AG08395 (cell line): Measurements from ENCODE around the gene HNRNPM.

Source experiments
- DNase-seq: peaks from one replicate; pipeline ENCODE4 v3.0.0; 2012; ENCODE audit warnings: mixed read lengths, low spot score

HNRNPM gene

DNA sequence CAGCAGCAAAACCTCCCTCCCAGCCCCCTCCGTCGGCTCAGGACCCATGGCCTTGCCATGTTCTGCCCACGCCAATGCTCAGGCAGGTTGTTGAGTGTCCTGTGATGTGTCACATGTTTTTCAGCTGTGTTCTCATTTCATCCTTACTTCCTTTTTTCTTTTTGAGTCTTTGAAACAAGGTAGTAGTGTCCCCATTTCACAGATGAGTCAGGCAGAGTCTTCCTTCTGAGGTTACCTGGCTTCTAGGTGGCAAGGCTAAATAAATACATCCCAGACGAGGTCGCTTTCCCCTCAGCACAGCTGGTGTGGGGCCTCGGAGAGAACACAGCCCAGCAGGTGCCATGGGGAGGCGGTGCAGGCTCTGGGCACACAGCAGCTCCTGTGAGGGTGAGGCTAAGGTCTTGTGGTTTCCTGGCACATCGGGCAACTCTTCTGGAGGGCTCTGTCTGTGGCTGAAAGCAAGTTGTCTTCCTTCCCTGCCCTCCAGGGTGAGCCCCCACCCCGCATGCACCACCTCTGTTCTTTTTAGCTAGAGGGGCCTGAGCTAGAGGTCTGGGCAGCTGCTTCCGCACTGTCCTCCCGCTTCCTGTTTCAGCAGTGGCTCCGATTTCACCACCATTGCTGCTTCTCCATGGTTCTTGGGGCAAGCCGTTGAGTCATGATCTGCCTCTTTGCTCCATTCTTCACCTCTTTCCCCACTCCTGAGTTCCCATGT is 42.5 kb downstream of the HNRNPM start:
- no peak for DNase-seq

DNA sequence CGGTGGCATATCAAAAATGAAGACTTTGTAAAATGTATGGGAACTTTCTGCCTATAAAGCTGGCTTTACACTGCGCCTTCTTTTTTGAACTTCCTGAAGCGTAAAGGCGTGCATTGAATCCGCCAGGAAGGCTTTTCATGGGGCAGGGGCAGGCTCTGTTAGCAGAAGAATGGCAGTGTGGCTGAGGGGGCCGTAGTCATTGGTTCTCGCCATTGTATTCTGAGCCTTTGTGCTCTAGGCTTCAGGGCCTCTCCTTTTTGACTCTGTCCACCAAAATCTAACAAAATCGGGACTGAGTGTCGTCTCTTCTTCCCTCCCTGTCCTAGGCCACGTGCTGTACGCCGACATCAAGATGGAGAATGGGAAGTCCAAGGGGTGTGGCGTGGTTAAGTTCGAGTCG is 43.6 kb downstream of the HNRNPM start:
- DNase-seq, result no peak

DNA sequence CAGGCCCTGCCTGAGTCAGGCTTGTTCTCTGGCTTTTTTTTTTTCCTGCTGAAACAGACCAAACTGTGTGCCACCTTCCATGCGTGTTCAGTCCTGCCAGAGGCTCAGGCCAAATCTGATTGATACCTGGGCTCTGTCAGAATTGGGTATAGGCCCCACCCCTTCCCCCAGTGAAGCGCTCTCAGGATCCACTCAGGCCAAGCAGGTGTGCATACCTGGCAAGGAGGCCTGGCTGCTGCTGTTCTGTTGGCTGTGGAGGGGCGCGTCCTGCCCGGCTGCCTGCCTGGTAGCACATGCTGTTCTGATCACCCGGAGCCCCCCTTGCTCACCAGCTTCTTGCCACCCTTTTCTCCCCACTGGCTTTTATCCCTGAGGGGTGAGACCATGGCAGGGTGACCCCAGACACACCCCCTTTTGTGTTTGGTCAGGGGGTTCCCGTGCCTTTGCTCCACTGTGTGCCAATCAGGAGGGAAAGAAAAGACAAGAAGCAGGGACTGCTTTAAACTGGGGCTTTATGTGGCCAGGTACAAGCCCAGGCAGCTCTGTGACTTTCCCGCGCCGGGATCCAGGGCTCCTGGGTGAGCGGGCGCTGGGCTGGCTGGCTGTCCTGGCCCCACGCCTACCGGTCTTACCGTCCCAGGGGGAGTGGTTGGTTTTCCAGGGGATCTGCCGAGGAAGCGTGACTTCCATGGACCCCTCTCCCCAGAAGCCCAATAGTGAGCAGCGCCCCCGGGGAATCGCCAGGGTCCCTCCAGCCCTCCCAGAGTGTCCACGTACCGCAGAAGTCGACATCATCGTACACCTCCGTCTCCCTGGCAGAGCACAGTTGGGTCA is 45.0 kb downstream of the HNRNPM start:
- DNase-seq, result no peak

DNA sequence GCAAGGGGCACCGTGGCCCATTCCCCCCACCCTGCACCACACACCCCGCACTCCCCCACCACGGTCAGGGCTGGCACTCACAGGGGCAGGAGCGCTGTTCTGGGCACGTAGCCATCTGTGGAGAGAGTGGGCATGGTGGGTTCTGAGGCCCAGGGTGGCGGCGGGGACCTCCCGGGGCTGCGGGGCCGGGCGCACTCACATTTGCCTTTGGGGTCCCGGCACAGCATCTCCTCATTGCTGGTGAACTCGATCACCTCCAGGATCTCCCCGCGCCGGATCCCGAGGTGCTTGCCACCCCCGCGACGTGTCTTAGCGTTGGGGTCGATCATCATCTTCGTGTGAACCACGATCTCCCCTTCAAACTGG is 45.6 kb downstream of the HNRNPM start:
- no peak for DNase-seq

DNA sequence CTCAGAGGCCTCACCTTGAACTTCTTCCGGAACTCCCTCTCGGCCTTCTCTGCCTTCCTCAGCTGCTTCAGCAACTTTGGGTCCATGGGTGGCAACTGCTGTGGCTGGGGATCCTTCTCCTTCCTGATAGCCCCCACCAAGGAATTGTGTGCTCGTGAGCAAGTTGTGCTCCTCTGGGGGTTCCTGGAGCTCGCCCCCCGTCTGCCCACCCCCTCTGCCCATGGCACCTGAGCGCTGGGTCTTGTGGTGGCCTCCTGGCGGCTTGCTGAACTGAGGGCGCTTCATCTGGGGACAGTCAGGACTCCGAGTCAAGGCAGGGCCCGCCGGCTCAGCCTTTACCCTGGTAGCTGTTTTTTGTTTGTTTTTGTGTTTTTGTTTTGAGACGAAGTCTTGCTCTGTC is 46.1 kb downstream of the HNRNPM start:
- no peak for DNase-seq

GRCh38 chr19:8491574-8491973 is 46.8 kb downstream of the HNRNPM start:
- no peak for DNase-seq

- no peak for DNase-seq
These were observed 49.4 kb downstream of the HNRNPM start for GRCh38 chr19:8494158-8494557.

DNA sequence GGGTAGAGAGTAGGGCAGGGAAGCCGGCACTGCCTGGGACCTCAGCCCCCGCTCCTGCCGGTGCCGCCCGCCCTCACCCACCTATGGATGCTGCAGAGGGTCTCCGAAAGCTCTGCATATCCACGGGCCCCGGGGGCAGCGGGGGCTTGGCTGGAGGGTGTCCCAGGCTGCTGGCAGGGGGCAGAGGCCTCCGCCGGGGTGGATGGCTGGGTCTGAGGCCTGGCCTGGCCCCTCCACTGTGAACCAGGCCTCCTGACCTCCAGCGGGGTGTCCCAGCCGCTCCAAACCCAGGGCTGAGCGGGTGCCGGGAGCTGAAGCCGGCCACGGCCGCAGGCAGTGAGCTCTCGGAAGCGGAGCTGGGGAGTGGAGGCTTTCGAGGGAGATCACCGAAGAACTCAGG is 53.5 kb downstream of the HNRNPM start:
- DNase-seq, result no peak

GRCh38 chr19:8499048-8499833 is 54.5 kb downstream of the HNRNPM start:
- no peak for DNase-seq

GRCh38 chr19:8500158-8500557 is 55.4 kb downstream of the HNRNPM start:
- no peak for DNase-seq

GRCh38 chr19:8501516-8501915 is 56.7 kb downstream of the HNRNPM start:
- DNase-seq, result no peak

DNA sequence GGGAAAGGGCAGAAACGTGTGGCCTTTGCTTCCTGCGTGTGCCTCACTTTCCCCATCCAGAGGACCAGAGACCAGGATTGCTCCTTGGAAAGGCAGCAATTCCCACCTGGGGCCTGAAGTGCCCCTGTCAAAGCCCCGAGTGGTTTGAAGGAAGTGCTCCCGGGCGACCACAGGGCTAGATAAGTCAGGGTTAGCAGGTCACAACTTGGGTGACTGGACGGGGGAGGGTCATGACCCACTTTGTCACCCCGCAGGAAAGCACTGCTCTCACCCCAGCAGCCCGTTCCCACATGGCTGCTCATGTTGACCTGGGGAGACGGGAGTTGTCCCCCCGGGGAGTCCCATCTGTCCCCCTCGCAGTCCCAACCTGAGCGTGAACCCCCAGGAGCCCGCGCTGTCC is 57.2 kb downstream of the HNRNPM start:
- no peak for DNase-seq

GRCh38 chr19:8503510-8503909 is 58.7 kb downstream of the HNRNPM start:
- DNase-seq, result no peak

DNA sequence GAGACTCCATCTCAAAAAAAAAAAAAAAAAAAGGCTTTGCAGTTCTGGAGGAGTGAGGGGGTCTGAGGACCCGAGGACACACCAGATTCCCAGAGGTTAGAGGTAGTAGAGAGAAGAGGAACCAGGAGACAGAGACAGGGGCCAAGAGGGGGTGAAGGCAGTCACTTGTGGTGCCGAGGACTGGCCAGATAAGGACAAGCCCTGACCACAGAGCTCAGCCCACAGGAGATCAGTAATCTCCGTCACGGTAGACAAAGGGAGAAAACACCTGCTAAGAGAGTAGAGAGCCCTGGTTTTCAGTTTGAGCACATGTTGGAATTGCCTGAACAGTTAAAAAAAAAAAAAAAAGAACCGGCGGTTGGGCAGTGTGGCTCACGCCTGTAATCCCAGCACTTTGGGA is 59.4 kb downstream of the HNRNPM start:
- no peak for DNase-seq

DNA sequence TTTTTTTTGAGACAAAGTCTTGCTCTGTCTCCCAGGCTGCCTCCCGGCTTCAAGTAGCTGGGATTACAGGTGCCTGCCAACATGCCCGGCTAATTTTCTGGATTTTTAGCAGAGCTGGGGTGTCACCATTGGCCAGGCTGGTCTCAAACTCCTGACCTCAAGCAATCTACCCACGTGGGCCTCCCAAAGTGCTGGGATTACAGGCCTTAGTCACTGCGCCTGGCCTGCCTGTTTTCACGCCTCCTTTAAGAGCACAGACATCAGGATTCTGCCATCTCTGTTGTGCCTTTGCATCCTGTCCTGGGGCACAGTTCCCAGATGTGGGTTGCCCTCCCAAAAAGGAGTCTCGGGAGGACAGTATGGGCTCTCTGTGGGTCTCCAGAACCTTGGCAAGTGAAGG is 60.1 kb downstream of the HNRNPM start:
- no peak for DNase-seq

DNA sequence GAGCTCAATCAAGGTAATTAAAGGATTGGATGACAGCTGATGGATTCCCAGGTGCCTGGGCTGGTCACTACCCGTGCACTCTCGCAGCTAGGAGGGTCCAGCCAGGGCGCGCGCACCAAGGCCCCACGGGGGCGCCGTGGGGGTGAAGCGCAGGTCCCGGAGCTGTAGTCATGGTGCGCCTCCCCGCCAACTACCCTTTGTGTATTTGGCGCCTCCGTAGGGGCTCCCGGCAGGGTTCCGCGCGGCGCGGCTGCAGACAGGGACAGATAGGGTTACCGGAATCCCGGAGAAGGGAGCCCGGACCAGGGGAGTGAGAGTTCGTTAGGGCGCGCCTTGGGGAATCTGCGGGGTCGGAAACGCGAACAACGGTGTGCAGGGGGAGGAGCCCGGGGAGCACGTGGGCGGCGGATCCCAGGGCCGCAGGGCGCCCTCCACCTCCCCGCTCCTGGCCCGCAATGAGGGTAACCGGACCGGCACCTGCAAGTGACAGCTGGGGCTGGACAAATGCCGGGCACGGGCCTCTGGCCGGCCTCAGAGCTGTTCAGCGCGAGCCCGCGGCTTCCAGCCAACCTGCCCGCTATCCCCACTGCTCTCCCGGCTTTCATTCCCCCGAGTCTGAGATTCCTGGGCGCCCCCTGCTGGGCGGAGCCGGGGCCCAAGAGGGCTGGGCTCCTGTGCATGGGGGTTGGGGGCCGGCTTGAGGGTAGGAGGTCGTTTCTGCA is 61.1 kb downstream of the HNRNPM start:
- peak; percentile 88 for DNase-seq

DNA sequence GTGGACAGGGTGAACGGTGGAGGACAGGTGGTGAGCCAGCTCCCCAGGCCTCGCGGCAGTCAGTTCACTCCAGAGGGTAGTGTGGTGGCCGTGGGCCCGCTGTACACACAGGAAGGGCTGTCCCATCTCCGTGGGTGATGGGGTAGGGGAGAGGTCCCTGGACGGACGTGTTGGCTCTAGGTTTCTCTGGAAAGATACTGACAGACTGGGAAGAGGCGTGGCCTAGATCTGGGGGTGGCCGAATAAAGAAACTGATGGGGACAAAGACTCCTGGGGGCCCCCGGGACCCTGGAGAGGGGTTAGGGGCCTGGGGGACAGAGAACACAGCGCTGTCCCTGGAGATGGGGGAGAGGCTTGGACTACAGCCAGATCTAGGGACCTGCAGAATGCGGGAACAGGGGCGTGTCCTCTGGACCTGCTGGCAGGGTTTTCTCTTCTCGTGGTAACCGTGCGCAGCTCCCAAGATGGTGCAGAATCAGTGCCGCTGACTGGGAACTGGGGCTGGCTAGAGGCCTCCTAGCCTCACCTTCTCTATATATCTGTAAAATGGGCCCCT is 61.7 kb downstream of the HNRNPM start:
- peak; percentile 27 for DNase-seq

DNA sequence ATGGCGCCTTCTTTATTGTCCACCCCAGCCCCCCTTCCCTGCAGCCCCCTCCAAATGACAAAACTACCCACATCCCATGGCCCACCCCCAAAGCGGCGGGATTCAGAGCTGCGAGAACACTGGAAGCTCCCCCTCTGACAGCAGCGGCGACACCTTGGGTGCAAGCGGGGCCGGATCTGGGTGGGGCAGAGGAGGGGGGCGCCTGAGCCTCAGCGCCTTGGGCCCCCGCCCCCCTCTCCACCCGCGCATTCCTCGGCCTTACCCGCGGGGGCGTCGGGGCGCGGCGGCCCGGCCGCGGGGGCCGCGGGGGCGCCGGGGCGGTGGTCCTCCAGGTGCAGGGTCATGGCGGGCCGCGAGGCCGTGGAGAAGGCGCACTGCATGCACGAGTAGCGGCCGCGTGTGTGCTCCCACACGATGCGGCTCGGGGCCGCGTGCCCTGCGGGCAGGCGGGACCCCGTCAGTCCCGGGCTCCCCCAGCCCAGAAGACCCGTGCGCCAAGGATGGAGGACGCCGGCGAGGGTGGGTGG is 65.9 kb downstream of the HNRNPM start:
- no peak for DNase-seq

DNA sequence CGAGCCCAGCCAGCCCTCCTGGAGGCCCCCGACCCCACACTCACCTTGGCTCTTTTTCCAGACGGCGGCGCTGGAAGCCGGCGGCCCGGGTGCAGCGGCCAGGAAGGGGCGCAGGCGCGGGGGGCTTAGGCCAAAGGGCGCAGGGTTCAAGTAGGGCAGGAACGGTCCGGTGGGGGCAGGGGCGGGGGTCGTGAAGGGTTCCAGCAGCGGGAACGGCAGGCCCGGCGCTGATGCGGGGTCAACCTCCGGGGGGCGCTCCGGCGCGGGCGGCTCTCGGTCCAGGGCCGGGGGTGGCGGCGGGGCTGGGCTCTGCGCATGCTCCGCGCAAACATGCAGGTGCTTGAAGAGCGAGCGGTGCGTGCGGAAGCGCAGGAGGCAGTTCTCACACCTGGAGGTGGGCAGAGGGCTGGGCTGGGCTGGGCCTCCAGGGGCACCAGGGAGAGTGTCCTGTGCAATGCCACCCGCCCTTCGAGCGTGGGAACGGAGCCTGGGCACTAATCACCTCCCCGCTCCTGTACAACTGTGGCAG is 66.9 kb downstream of the HNRNPM start:
- DNase-seq, result no peak

DNA sequence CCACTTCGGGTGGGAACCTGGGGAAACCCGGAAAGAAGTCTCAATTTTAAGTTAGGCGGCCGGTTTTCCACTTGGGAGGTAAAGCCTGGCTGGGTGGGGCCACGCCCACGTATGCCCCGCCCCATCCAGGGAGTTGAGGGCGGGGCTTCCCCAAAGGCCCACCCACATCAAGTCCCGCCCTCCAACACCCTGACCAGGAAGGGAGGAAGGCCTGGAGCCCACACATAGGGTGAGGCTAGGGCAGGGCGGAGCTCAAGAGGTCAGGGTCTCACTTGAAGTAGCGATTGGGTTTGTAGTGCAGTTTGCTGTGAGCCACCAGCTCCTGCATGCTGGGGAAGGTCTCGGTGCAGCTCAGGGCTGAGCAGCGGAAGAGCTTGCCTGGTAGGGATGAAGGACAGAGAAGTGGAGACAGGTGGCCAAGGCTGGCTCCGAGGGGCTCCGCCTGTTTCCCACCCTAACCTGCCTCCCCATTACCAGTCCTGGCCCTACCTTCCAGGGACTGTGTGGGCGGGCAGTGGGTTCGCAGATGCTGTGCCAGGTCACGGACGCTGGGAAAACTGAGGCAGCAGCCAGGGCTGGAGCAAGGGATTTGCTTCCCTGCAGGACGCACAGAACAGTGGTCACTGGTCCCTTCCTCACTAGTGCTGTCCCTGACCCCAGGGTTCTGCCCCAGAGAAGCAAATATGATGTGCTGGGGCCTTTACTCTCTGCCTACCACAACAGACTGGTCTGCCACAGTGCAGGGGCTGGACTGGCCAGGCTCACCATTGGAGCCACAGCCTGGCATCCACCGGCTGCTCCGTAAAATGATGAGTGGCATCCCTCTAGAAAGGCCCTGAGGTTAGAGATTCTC is 67.6 kb downstream of the HNRNPM start:
- DNase-seq, result no peak
